Natural killer cell (primary cell): ENCODE results near the gene VAMP7. TPM values are rescaled to one million over a fixed set of nuclear protein-coding genes. Genes with fewer than 3 reads are reported as not detected.

ENCODE experiments used
- ATAC-seq, 3 donors: fragments of 150-1000 bp in 2 of 3; fragments of 200-7000 bp in 1 of 3; cut with Tn5 transposase; 1 replicate in 1 of 3; 2 replicates in 2 of 3; pipeline ENCODE4 v1.10.0; 2021; ENCODE audit warnings: mild to moderate bottlenecking in 2 of 3, moderate library complexity in 2 of 3
- DNase-seq, 2 donors: peaks; one replicate each; pipeline versions ENCODE4 v3.0.0 to v3.0.0-alpha.2; 2013 to 2021; ENCODE audit warnings: mixed read lengths in 1 of 2
- H3K27ac ChIP-seq: one replicate; pipeline ENCODE4 v1.5.1; 2013; ENCODE audit warnings: mild to moderate bottlenecking, low read length
- H3K27me3 ChIP-seq: one replicate; pipeline ENCODE4 v1.6.1; 2013; ENCODE audit warnings: low read length; ENCODE audit not compliant: control insufficient read depth, insufficient read depth
- H3K36me3 ChIP-seq: one replicate; pipeline ENCODE4 v1.6.1; 2013; ENCODE audit warnings: low read length; ENCODE audit not compliant: control insufficient read depth, insufficient read depth
- H3K4me1 ChIP-seq: one replicate; pipeline ENCODE4 v1.6.1; 2013; ENCODE audit warnings: low read length; ENCODE audit not compliant: control insufficient read depth, insufficient read depth
- H3K4me3 ChIP-seq: one replicate; pipeline ENCODE4 v1.5.1; 2013; ENCODE audit warnings: low read length
- H3K9me3 ChIP-seq: one replicate; pipeline ENCODE4 v1.6.1; 2013; ENCODE audit warnings: low read length; ENCODE audit not compliant: control insufficient read depth, insufficient read depth
- H3K27ac Mint-ChIP-seq, 2 donors: one replicate each; pipeline ENCODE4 v1.8.0; 2022; ENCODE audit warnings: mild to moderate bottlenecking in 2 of 2, mixed read lengths in 2 of 2, moderate library complexity in 1 of 2
- H3K27me3 Mint-ChIP-seq, 2 donors: one replicate each; pipeline ENCODE4 v1.8.0; 2022; ENCODE audit warnings: low read depth in 2 of 2, mixed read lengths in 2 of 2
- H3K36me3 Mint-ChIP-seq: one replicate; pipeline ENCODE4 v1.8.0; 2022; ENCODE audit warnings: mixed read lengths
- H3K4me1 Mint-ChIP-seq, 2 donors: one replicate each; pipeline ENCODE4 v1.8.0; 2022; ENCODE audit warnings: mixed read lengths in 2 of 2
- H3K4me3 Mint-ChIP-seq: one replicate; pipeline ENCODE4 v1.8.0; 2022; ENCODE audit warnings: mild to moderate bottlenecking, moderate library complexity, mixed read lengths
- H3K9me3 Mint-ChIP-seq, 2 donors: one replicate each; pipeline ENCODE4 v1.8.0; 2022; ENCODE audit warnings: mixed read lengths in 2 of 2
- WGBS: methylation state at CpG from one replicate; pipeline ENCODE4 v1.1.7; 2013; ENCODE audit warnings: missing lambda C conversion rate; ENCODE audit not compliant: insufficient coverage; 5-methylcytosine and 5-hydroxymethylcytosine counted together
- intact Hi-C: fragments of 100-400 bp; cut with micrococcal nuclease; formaldehyde crosslinking; loops from one replicate; pipeline ENCODE4 v1.14.2; 2022
- total RNA-seq, 4 donors: library from RNA; stranded (reverse); fragments of 120-200 nt in 1 of 4; gene quantifications; one replicate each; pipeline versions ENCODE4 v1.2.3 to v1.2.4, GENCODE V29; 2013 to 2022
- TF ChIP-seq, protein P1 (sequence below): fragments of 200-600 bp; IDR thresholded peaks from one replicate; pipeline ENCODE4 v1.8.0; 2022; ENCODE audit warnings: antibody characterized with exemption

VAMP7 gene
- total RNA-seq, 3 donors from 2014 or later (not counting 1 experiment from before 2014, with no cell fraction given) = 30.3 to 33.8 (median 33.6) TPM

GRCh38 chrX:155938132-155938531, 57.0 kb downstream of the VAMP7 start:
- DNase-seq = no peak

GRCh38 chrX:155949098-155949497, 68.0 kb downstream of the VAMP7 start:
- Mint-ChIP-seq H3K36me3 (peaks cover 5% of the 10 kb centered on the region), H3K27ac (no peak overlapping the region), H3K4me1 (no peaks in the 10 kb centered on the region), H3K4me3 (no peak overlapping the region), H3K9me3 (no peaks in the 10 kb centered on the region), H3K27me3 (no peaks in the 10 kb centered on the region)
- DNase-seq = no peak
- ATAC-seq = no peak
- H3K27me3 ChIP-seq = no peaks in the 10 kb centered on the region
- H3K36me3 ChIP-seq = no peaks in the 10 kb centered on the region
- intact Hi-C loops = no loop called here
- H3K4me3 ChIP-seq = no peak overlapping the region
- H3K9me3 ChIP-seq = no peaks in the 10 kb centered on the region
- no peak overlapping the region for H3K27ac ChIP-seq
- TF ChIP-seq, protein P1, sequence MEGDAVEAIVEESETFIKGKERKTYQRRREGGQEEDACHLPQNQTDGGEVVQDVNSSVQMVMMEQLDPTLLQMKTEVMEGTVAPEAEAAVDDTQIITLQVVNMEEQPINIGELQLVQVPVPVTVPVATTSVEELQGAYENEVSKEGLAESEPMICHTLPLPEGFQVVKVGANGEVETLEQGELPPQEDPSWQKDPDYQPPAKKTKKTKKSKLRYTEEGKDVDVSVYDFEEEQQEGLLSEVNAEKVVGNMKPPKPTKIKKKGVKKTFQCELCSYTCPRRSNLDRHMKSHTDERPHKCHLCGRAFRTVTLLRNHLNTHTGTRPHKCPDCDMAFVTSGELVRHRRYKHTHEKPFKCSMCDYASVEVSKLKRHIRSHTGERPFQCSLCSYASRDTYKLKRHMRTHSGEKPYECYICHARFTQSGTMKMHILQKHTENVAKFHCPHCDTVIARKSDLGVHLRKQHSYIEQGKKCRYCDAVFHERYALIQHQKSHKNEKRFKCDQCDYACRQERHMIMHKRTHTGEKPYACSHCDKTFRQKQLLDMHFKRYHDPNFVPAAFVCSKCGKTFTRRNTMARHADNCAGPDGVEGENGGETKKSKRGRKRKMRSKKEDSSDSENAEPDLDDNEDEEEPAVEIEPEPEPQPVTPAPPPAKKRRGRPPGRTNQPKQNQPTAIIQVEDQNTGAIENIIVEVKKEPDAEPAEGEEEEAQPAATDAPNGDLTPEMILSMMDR = no peak
- no peaks in the 10 kb centered on the region for H3K4me1 ChIP-seq
- WGBS = 81% methylated on average over 2 of the region's 2 CpGs

More at GRCh38 chrX:155938132-155938531, 57.0 kb downstream of the VAMP7 start:
- Histone ChIP-seq H3K27me3 (no peaks in the 10 kb centered on the region), H3K27ac (no peak overlapping the region), H3K4me1 (no peaks in the 10 kb centered on the region), H3K4me3 (no peak overlapping the region), H3K9me3 (no peaks in the 10 kb centered on the region), H3K36me3 (peaks cover 9% of the 10 kb centered on the region)
- TF ChIP-seq, protein P1 = no peak
- no peak overlapping the region for H3K4me3 Mint-ChIP-seq
- H3K9me3 Mint-ChIP-seq = peaks cover 0 to 2% of the 10 kb centered on the region in 2 donors
- ATAC-seq = no peak
- H3K4me1 Mint-ChIP-seq = no peaks in the 10 kb centered on the region
- intact Hi-C loops = no loop called here
- H3K27ac Mint-ChIP-seq = no peak overlapping the region
- no peaks in the 10 kb centered on the region for H3K27me3 Mint-ChIP-seq
- H3K36me3 Mint-ChIP-seq = peaks cover 10% of the 10 kb centered on the region

DNA sequence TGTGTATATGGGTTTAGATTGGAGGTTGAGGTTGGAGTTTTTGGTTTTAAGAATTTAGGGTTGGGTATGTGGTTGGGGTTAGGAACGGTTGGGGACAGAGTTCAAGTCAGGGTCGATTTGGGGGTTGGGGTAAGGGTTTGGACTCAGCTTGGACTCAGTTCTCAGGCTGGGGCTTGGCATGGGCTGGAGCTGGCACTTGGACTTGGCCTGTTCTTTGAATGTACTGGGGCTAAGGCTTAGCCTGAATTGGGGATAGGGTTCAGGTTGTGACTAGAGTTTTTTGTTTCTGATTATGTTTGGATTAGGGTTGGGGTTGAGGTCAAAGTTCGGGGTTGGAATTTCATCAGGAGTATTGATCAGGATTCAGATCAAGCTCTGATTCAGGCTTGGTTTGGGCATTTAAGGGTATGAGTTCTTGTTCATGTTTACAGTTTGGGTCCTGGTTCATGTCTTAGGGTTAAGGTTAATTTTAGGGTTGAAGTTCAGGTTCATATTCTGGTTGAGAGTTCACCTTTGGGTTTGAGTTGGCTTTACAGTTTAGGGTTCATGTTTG, 70.2 kb downstream of the VAMP7 start:
- intact Hi-C loops = no loop called here
- WGBS = 70% methylated on average over 3 of the region's 3 CpGs
- H3K27ac Mint-ChIP-seq = no peak overlapping the region

More for the DNA sequence above, 70.2 kb downstream of the VAMP7 start:
- Mint-ChIP-seq H3K9me3 (no peaks in the 10 kb centered on the region), H3K4me3 (no peak overlapping the region), H3K36me3 (peaks cover under 1% of the 10 kb centered on the region), H3K27me3 (no peaks in the 10 kb centered on the region), H3K4me1 (no peaks in the 10 kb centered on the region)
- no peak for ATAC-seq
- no peak overlapping the region for H3K27ac ChIP-seq
- no peaks in the 10 kb centered on the region for H3K27me3 ChIP-seq
- no peak for DNase-seq
- H3K4me1 ChIP-seq = no peaks in the 10 kb centered on the region
- H3K9me3 ChIP-seq = no peaks in the 10 kb centered on the region
- no peak overlapping the region for H3K4me3 ChIP-seq
- TF ChIP-seq, protein P1 = no peak
- no peaks in the 10 kb centered on the region for H3K36me3 ChIP-seq
